HG03135 (cell line): ENCODE measurements around the gene MAPK1.
A peak's percentile ranks its signal among the peaks of the same experiment; 100 is the strongest.
"Not testable (repeated sequence)": the region's sequence is repeated elsewhere in the genome, so short reads cannot be mapped to it uniquely, and the experiment has no call there.

ENCODE experiments used
- ATAC-seq: cut with Tn5 transposase; IDR thresholded peaks from one replicate; pipeline ENCODE4 v1.9.1; 2021; ENCODE audit warnings: mild to moderate bottlenecking, moderate library complexity; ENCODE audit not compliant: unreplicated experiment

Gene MAPK1

GRCh38 chr22:21759646-21760376, 107.6 kb downstream of the MAPK1 start:
- no peak for ATAC-seq

DNA sequence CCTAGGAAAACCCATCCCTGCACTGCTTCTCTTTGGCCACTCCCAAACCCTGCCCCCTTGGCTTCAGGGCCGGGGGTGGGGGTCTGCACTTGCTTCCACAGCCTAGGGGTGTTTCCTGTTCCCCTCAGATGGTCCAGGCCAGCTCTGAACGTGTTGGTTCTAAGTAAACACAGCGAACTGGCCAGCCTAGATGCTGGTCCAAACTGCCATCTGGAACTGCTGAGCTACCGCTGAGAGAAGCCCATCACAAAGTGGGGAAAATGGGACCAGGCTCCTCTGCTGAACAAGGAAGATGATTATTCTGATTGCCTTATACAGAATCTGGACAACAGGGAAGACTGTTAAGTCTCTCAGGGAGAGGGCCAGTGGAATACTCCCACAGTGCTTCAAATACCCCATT, 108.4 kb downstream of the MAPK1 start:
- no peak for ATAC-seq

DNA sequence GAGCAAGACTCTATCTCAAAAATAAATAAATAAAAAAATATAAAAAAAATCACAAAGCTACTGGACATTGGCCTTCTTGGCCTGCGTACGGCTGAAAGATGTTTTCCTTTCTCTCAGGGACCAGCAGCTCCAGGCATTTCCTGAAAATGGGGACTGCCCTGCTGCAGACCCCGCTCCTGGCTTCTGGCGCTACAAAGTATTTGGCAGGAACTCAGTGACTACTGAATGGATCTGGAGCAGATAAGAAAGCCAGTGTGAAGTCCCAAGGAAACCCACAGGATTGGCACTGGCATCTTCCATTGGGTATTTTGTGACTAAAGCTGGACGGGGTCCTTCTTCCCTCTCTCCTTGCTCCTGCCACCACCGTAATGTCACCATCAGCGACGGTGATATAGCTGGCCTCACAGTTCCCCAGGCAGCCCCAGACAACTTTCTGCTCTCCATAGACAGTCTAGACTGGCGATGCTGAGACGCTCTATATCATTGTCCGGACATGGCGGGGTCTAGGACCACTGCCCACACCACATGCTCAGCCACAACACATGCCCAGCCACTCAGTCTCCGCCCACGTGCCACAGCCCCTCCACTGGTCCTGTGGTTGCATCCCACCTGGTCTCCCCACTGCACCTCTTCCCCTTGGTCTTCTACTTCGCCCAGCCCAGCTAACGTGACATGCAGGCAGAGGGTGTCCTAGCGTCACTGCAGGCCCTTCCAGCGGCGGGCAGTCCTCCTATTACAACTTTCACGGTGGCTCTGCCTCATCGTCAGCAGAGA, 109.2 kb downstream of the MAPK1 start:
- no peak for ATAC-seq

GRCh38 chr22:21755851-21756284, 111.6 kb downstream of the MAPK1 start:
- no peak for ATAC-seq

DNA sequence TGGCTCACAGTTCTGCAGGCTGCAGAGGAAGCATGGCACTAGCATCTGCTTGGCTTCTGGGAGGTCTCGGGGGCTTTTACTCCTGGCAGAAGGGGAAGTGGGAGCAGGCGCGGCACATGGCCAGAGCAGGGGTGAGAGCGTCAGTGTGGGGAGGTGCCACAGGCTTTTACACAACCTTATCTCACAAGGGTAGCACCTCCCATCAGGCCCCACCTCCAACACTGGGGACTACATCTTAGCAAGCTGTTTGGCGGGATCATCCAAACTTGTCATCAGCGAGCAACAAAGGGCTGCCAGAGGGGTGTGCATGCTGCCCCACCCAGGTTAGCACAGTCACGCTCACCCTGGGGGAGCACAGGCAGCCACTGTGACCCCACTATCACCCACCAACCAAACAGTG, 112.9 kb downstream of the MAPK1 start:
- no peak for ATAC-seq

DNA sequence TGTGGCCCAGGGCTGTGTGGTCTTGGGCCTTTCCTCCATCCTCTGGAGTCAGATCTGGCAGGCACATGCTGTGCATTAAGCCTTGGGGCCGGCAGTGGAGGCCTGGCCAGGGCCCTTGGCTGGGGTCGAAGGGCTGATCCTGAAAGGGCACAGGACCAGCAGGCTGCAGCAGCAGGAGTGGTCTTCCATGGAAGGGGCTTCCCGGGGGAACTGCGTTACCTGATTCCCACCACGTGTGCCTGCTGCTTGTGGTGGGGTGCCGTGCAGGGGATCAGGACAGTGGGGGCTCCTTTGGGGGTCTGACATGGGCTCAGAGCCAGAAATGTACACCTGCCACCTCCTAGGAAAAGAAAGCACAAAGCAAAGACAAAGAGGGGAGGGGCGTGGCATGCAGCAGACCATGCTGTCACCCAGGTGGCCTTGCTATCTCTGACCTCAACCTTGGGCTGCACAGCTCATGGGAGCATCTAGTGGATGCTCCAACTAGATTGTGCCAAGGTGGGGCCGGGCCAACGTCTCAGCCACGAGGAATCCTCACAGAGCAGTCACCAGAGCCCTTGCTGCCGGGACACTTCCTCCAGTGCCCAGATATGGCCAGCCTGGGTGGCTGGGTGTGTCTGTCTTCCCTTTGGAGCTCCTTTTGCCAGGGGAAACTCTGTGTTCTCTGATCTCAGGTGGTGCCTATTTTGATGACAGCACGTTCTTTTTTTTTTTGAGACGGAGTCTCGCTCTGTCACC, 113.9 kb downstream of the MAPK1 start:
- no peak for ATAC-seq

GRCh38 chr22:21752276-21752675, 115.2 kb downstream of the MAPK1 start:
- ATAC-seq, result no peak

- ATAC-seq, result no peak
Observed at GRCh38 chr22:21745948-21746347, 121.5 kb downstream of the MAPK1 start.

GRCh38 chr22:21744917-21745316, 122.5 kb downstream of the MAPK1 start:
- not testable (repeated sequence) for ATAC-seq

GRCh38 chr22:21741790-21742189, 125.7 kb downstream of the MAPK1 start:
- no peak for ATAC-seq

GRCh38 chr22:21741059-21741458, 126.4 kb downstream of the MAPK1 start:
- no peak for ATAC-seq

- no peak for ATAC-seq
Observed at GRCh38 chr22:21739828-21740377, 127.5 kb downstream of the MAPK1 start.

GRCh38 chr22:21738966-21739365, 128.5 kb downstream of the MAPK1 start:
- no peak for ATAC-seq

- ATAC-seq, result no peak
Observed at GRCh38 chr22:21738081-21738480, 129.4 kb downstream of the MAPK1 start.

- ATAC-seq, result no peak
Observed at GRCh38 chr22:21736948-21737347, 130.5 kb downstream of the MAPK1 start.

DNA sequence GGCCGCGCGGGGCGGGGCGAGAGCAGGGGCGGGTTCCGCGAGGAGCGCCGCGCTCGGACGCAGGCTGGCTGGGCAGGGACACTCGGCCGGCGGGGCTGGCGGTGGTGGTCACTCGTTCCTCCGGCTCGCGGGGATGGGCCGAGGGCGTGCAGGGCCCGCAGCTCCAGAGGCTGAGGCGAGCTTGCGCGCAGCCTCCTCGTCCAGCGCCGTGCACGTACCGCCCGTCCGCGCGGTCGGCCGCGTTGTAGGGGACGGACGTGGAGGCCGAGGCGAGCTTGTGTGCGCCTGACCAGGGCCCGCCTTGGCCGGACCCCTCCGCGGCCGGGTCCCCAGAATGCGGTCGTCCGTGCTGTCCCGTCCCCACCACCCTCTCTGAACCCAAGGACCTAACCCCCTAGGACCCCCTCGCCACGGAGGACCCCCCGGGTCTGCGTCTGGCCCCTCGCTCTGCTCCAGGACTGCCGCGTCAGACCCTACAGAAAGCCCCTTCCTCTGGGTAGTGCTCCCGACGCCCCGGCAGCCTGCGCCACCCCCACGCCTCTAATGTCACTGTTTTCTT, 131.3 kb downstream of the MAPK1 start:
- no peak for ATAC-seq

DNA sequence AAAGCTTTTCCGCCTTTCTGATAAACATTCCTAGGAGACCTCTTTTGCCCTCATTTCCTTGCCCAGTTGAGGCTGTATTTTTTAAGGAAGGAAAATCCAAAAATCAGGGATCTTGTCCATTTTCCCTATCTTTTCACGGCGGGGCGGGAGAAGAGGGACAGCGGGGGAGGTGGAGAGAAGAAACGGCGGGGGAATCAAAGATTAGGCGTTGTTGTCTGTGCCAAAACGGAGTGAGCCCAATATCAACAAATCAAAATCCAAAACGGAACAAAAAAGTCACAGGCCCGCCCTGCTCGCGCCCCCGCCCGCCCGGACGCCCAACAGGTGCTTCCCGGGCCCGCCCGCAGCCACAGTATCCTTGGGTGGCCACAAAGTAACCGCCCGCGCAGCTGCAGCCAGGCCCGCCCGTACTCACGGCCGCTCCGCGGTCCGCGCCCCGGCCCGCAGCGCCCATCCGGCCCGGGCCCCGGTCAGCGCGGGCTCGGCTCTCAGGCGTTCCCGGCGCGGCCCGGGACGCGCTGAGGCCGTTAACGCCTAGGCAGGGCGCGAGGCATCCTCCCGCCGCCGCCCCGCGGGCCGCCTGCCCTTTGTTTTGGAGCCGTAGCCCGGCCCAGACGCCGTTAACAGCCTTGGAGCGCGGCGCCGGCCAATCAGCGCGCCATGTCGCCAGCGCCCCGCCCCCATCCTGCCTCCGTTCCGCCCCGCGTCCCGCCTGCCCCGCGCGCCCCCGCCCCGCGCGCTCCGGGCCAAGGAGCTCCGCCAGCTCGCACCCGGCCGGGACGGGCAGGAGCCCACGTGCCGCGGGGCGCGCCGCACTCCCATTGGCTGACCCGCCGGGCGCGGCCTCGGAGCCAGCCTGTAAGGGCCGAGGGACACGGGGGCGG, 132.0 kb downstream of the MAPK1 start, which contains the start of gene YPEL1:
TSS of gene YPEL1 (minus strand) at position 595 of the 884 bp plus-strand sequence. CDS start 25,050 bp downstream, outside the sequence.
- ATAC-seq, result peak; percentile 86

DNA sequence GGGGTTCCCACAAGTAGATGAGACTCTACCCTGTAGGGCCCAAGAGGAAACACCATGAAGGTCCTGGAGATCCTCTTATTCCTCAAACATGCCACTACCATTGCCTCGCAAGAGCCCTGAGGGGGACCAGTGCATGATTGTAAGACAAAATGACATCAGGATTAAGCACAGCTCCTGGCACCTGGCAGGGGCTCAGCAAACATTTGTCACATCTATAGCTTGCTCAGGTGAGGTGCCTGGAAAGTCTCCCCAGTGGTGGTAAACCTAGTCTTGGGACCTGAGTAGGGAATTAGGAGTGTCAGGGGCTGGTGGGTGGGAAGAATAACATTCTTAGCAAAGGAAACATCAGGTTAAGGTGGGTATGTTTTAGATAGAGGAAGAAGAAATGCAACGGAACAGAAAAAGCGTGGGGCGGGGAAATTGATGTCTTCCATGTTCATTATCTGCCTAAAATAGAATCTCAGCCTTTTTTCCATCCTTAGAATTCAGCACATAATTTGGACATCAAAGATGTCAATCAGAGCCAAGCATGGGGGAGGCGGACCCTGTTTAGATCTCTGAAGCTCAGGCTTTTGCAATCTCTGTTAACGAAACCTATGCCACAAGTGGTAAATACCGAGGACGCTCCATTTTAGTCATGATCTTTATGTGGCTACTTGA, 132.8 kb downstream of the MAPK1 start:
- no peak for ATAC-seq

DNA sequence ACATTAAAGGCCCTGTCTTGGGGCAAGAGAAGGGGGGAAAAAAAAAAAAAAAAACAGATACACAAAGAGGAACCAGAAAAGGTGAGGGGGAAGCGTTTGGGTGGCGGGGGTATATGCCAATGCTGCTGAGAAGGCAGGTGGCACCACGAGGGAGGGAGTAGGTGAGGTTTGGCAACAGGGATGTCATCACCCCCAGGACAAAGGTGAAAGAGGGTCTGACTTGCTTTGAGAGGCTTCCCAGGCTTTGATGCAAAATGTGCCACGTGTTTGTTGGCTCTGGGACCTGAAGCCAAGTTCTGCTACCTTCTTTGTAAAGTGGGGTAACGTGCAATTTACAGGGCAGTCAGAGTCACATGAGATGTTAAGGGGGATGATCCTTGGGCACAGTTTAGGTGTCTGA, 135.9 kb downstream of the MAPK1 start:
- ATAC-seq, result no peak
